Trophoblast cell (in vitro differentiated cells and primary cell): ENCODE data around the gene MFSD6.
A peak's percentile ranks its signal among the peaks of the same experiment; 100 is the strongest.

ENCODE experiments used
- DNase-seq, 2 donors: peaks; one replicate each; pipeline ENCODE4 v3.0.0-alpha.2; 2016
- H2AFZ ChIP-seq: 2 replicates; pipeline ENCODE4 v1.6.1; 2013; ENCODE audit warnings: low read length, moderate library complexity, mild to moderate bottlenecking; ENCODE audit not compliant: insufficient read depth, poor library complexity
- H2AK5ac ChIP-seq: 2 replicates; pipeline ENCODE4 v1.6.1; 2013; ENCODE audit warnings: mild to moderate bottlenecking, low read length
- H2BK120ac ChIP-seq: 2 replicates; pipeline ENCODE4 v1.6.1; 2013; ENCODE audit warnings: low read length, mild to moderate bottlenecking, moderate library complexity; ENCODE audit not compliant: insufficient read depth, poor library complexity
- H2BK12ac ChIP-seq: 2 replicates; pipeline ENCODE4 v1.6.1; 2013; ENCODE audit warnings: mild to moderate bottlenecking, low read length, moderate library complexity
- H2BK5ac ChIP-seq: 2 replicates; pipeline ENCODE4 v1.6.1; 2013; ENCODE audit warnings: low read length, low read depth, moderate library complexity, mild to moderate bottlenecking; ENCODE audit not compliant: poor library complexity
- H3K14ac ChIP-seq: 2 replicates; pipeline ENCODE4 v1.6.1; 2013; ENCODE audit warnings: mild to moderate bottlenecking, low read length
- H3K18ac ChIP-seq: 2 replicates; pipeline ENCODE4 v1.6.1; 2013; ENCODE audit warnings: mild to moderate bottlenecking, low read length
- H3K23ac ChIP-seq: 2 replicates; pipeline ENCODE4 v1.6.1; 2013; ENCODE audit warnings: low read length
- H3K27ac ChIP-seq: 2 replicates; pipeline ENCODE4 v1.5.1; 2013; ENCODE audit warnings: low read depth, mild to moderate bottlenecking, inconsistent platforms, low read length, moderate library complexity
- H3K27me3 ChIP-seq: 2 replicates; pipeline ENCODE4 v1.6.1; 2013; ENCODE audit warnings: inconsistent platforms, mild to moderate bottlenecking, low read length, moderate library complexity; ENCODE audit not compliant: insufficient read depth
- H3K36me3 ChIP-seq, 2 experiments: 1 replicate in 1 of 2; 2 replicates in 1 of 2; pipeline ENCODE4 v1.6.1; 2013; ENCODE audit warnings: low read length in 2 of 2, mild to moderate bottlenecking in 2 of 2, moderate library complexity in 1 of 2; ENCODE audit not compliant: insufficient read depth in 2 of 2, control insufficient read depth in 1 of 2
- H3K4ac ChIP-seq: 2 replicates; pipeline ENCODE4 v1.6.1; 2013; ENCODE audit warnings: low read depth, mild to moderate bottlenecking, low read length, moderate library complexity
- H3K4me1 ChIP-seq, 2 experiments: 1 replicate in 1 of 2; 2 replicates in 1 of 2; pipeline ENCODE4 v1.6.1; 2013; ENCODE audit warnings: low read length in 2 of 2, mild to moderate bottlenecking in 2 of 2, moderate library complexity in 1 of 2; ENCODE audit not compliant: insufficient read depth in 2 of 2, control insufficient read depth in 1 of 2
- H3K4me2 ChIP-seq: 2 replicates; pipeline ENCODE4 v1.6.1; 2013; ENCODE audit warnings: inconsistent platforms, mild to moderate bottlenecking, low read length, moderate library complexity
- H3K4me3 ChIP-seq: 2 replicates; pipeline ENCODE4 v1.5.1; 2013; ENCODE audit warnings: mild to moderate bottlenecking, low read depth, low read length, inconsistent platforms
- H3K79me1 ChIP-seq: one replicate; pipeline ENCODE4 v1.6.1; 2013; ENCODE audit warnings: low read length
- H3K79me2 ChIP-seq: 2 replicates; pipeline ENCODE4 v1.6.1; 2013; ENCODE audit warnings: low read length, mild to moderate bottlenecking; ENCODE audit not compliant: control insufficient read depth, insufficient read depth, poor library complexity
- H3K9ac ChIP-seq: 2 replicates; pipeline ENCODE4 v1.6.1; 2013; ENCODE audit warnings: mild to moderate bottlenecking, low read length
- H3K9me3 ChIP-seq: 2 replicates; pipeline ENCODE4 v1.6.1; 2013; ENCODE audit warnings: low read depth, mild to moderate bottlenecking, control low read depth, inconsistent platforms, low read length; ENCODE audit not compliant: insufficient read depth
- H4K12ac ChIP-seq: 2 replicates; pipeline ENCODE4 v1.6.1; 2013; ENCODE audit warnings: low read depth, mild to moderate bottlenecking, low read length, moderate library complexity
- H4K8ac ChIP-seq: 2 replicates; pipeline ENCODE4 v1.6.1; 2013; ENCODE audit warnings: low read depth, mild to moderate bottlenecking, low read length, moderate library complexity
- H4K91ac ChIP-seq: one replicate; pipeline ENCODE4 v1.6.1; 2013; ENCODE audit warnings: low read depth, mild to moderate bottlenecking, low read length, moderate library complexity
- WGBS: extraction: QIAGEN DNeasy Blood & Tissue Kit; methylation state at CpG from one replicate; pipeline ENCODE4 v1.1.7; 2013; ENCODE audit warnings: missing lambda C conversion rate; ENCODE audit not compliant: insufficient read length, insufficient coverage; ENCODE audit errors: extremely low coverage; 5-methylcytosine and 5-hydroxymethylcytosine counted together

MFSD6 gene

DNA sequence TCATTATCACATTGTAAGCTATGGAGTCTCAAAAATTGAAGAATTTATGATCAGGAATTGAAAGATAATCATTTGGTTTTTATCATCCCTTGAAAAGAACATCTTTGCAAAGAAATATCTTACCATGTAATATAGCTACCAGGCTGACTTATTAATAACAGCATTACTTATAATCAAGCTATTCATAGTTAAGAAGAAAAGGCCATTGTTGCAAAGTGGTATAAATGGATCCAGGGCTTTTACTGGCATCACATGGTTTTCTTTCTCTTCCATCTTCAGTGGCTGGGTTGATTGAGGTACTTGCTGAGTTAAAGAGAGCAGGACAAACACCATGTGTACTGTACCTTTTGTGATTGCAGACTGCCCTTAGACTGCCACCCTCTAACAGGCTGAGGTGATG, 39.6 kb downstream of the MFSD6 start:
- Histone ChIP-seq H2AK5ac (no peak overlapping the region), H3K4ac (no peak overlapping the region), H3K4me2 (no peak overlapping the region), H4K12ac (no peak overlapping the region), H3K9me3 (no peaks in the 10 kb centered on the region), H3K4me3 (no peak overlapping the region), H2AFZ (no peak overlapping the region), H3K23ac (no peak overlapping the region), H3K27ac (no peak overlapping the region), H2BK12ac (no peak overlapping the region), H3K36me3 (no peaks in the 10 kb centered on the region), H3K79me2 (no peaks in the 10 kb centered on the region), H3K27me3 (no peaks in the 10 kb centered on the region), H3K18ac (no peak overlapping the region), H4K8ac (no peak overlapping the region), H2BK120ac (no peak overlapping the region), H3K79me1 (no peaks in the 10 kb centered on the region), H3K9ac (no peak overlapping the region), H4K91ac (no peak overlapping the region), H3K14ac (no peak overlapping the region), H3K4me1 (no peaks in the 10 kb centered on the region), H2BK5ac (no peak overlapping the region)
- DNase-seq = no peak

DNA sequence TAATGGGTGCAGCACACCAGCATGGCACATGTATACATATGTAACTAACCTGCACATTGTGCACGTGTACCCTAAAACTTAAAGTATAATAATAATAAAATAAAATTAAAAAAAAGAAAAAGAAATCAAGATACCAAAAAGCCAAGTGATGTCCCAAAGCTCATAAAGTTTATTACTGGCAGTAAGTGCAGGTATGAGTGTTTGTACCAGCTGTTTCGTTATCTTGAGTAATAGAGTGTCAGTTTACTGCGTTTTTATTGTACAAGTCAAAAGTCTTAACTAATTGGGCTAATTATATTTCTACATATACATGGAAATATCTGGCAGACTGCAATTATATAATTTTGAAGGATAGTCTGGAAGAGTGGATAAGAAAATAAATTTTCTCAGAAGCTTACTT, 41.8 kb downstream of the MFSD6 start:
- no peak overlapping the region for H3K27ac ChIP-seq
- H3K27me3 ChIP-seq = no peaks in the 10 kb centered on the region
- H3K79me1 ChIP-seq = no peaks in the 10 kb centered on the region
- no peak overlapping the region for H3K4ac ChIP-seq
- no peaks in the 10 kb centered on the region for H3K9me3 ChIP-seq
- no peak overlapping the region for H3K4me3 ChIP-seq
- H3K23ac ChIP-seq = no peak overlapping the region
- H4K91ac ChIP-seq = no peak overlapping the region
- H2AFZ ChIP-seq = no peak overlapping the region
- H4K12ac ChIP-seq = no peak overlapping the region
- H2AK5ac ChIP-seq = no peak overlapping the region
- no peaks in the 10 kb centered on the region for H3K36me3 ChIP-seq
- no peak overlapping the region for H4K8ac ChIP-seq
- H3K4me2 ChIP-seq = no peak overlapping the region
- H2BK5ac ChIP-seq = no peak overlapping the region
- no peaks in the 10 kb centered on the region for H3K4me1 ChIP-seq
- H2BK12ac ChIP-seq = no peak overlapping the region
- no peak overlapping the region for H3K9ac ChIP-seq
- no peak overlapping the region for H3K14ac ChIP-seq
- no CpG with 5 or more reads among the region's 3 CpGs for WGBS
- no peak for DNase-seq
- H3K18ac ChIP-seq = no peak overlapping the region
- no peaks in the 10 kb centered on the region for H3K79me2 ChIP-seq
- no peak overlapping the region for H2BK120ac ChIP-seq

DNA sequence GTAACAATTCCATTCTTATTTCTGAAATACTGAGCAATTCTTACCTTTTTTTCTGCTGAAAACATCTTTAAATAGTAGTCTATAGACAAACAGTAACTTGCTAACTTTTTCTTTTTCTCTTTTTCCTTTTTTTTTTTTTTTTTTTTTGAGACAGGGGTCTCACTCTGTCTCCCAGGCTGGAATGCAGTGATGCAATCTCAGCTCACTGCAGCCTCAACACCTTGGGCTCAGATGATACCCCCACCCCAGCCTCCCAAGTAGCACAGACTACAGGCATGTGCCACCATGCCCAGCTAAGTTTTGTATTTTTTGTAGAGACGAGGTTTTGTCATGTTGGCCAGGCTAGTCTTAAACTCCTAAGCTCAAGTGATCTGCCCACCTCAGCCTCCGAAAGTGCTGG, 42.2 kb downstream of the MFSD6 start:
- H4K8ac ChIP-seq = no peak overlapping the region
- H3K4me3 ChIP-seq = no peak overlapping the region
- H3K36me3 ChIP-seq = no peaks in the 10 kb centered on the region
- no peak overlapping the region for H2AK5ac ChIP-seq
- H3K23ac ChIP-seq = no peak overlapping the region
- H3K27ac ChIP-seq = no peak overlapping the region
- H3K27me3 ChIP-seq = no peaks in the 10 kb centered on the region
- no peak overlapping the region for H3K4ac ChIP-seq
- no peaks in the 10 kb centered on the region for H3K4me1 ChIP-seq
- H3K14ac ChIP-seq = no peak overlapping the region
- no CpG with 5 or more reads among the region's 2 CpGs for WGBS
- DNase-seq = no peak
- H2BK5ac ChIP-seq = no peak overlapping the region
- no peak overlapping the region for H4K91ac ChIP-seq
- H3K79me2 ChIP-seq = no peaks in the 10 kb centered on the region
- no peak overlapping the region for H3K9ac ChIP-seq
- no peak overlapping the region for H3K18ac ChIP-seq
- H2AFZ ChIP-seq = no peak overlapping the region
- H3K79me1 ChIP-seq = no peaks in the 10 kb centered on the region
- H3K4me2 ChIP-seq = no peak overlapping the region
- no peak overlapping the region for H2BK120ac ChIP-seq
- H3K9me3 ChIP-seq = no peaks in the 10 kb centered on the region
- H2BK12ac ChIP-seq = no peak overlapping the region
- no peak overlapping the region for H4K12ac ChIP-seq

DNA sequence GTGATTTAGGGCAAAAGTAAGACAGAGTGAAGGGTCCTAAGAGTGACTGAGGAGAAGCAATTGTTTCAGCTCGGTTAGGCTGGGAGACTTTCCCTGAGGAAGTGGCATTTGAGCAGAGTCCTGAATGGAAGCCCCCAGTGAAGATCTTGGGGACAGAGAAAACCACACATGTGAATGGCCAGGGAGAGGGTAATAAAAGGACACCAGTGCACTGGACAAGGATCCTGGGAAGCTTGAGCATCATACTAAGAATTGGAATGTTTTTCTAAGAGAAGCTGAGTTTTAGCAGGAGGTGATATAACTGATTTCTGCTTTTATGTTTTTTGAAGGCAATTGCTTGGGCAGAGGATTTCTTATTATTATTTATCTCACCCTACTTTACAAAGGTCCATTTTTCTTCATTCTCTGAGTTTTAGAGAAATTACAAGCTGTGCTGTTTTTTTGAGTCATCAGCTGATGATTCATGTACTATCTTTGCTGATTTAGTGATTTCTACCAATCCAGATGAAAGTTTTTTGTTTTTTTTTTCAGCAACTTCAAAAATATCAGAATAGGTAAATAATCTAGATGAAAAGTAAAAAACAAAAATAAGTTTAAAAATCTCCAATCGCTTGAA, 43.5 kb downstream of the MFSD6 start:
- Histone ChIP-seq H3K9me3 (no peaks in the 10 kb centered on the region), H3K79me2 (no peaks in the 10 kb centered on the region), H3K4ac (no peak overlapping the region), H2AK5ac (no peak overlapping the region), H2AFZ (no peak overlapping the region), H3K18ac (no peak overlapping the region), H3K27me3 (no peaks in the 10 kb centered on the region), H3K27ac (no peak overlapping the region), H3K4me2 (no peak overlapping the region), H2BK12ac (no peak overlapping the region), H3K79me1 (no peaks in the 10 kb centered on the region), H3K14ac (no peak overlapping the region), H3K4me1 (no peaks in the 10 kb centered on the region), H3K36me3 (no peaks in the 10 kb centered on the region), H3K9ac (no peak overlapping the region), H4K8ac (no peak overlapping the region), H2BK5ac (no peak overlapping the region), H2BK120ac (no peak overlapping the region), H4K12ac (no peak overlapping the region), H4K91ac (no peak overlapping the region), H3K23ac (no peak overlapping the region), H3K4me3 (no peak overlapping the region)
- DNase-seq = peak in 1 of 2 donors; percentile 10
- no CpG with 5 or more reads among the region's 2 CpGs for WGBS
